ENCODE measurements around the gene EHF. TPM values are rescaled to one million over a fixed set of nuclear protein-coding genes. Genes with fewer than 3 reads are reported as not detected.

EHF gene
- total RNA-seq, 1 experiment from 2014 or later = 118 TPM

DNA sequence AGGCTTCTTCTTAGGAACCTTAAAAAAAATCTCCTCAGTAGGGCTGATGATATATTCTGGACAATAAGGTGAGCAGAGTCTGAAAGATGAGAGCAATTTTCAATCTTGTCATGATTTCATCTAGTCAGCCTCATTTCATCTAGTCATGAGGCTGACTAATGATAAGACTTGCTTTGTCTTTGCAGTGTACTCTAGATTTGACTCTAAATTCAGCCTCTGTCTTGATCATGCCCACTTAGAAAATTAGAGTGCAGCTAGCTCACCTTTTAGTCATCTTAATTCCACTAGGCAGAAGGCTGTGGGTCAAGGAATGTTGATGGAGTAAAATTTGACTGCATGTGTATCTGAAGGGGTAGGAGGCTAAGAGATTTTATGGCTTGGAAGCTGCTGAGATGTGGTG lies 5.5 kb downstream of the EHF start:
- Histone ChIP-seq H3K36me3 (ENCODE audit: low read depth) (peaks cover 71% of the 10 kb centered on the region), H3K9me3 (ENCODE audit: insufficient read depth, low read depth) (no peaks in the 10 kb centered on the region), H3F3A (ENCODE audit: insufficient read depth, low read depth) (peaks cover 62% of the 10 kb centered on the region), H3K9me2 (ENCODE audit: insufficient read depth) (no peaks in the 10 kb centered on the region), H3K27me3 (ENCODE audit: insufficient read depth, low read depth) (no peaks in the 10 kb centered on the region), H2AFZ (no peak overlapping the region), H3K27ac (peak overlapping the region; percentile 96; the same call in 1 of the 2 replicates), H3K4me1 (replicated peaks; ENCODE audit: insufficient read depth) (peaks cover 75% of the 10 kb centered on the region), H3K79me2 (ENCODE audit: low read depth) (peaks cover 100% of the 10 kb centered on the region), H4K20me1 (ENCODE audit: insufficient read depth) (peaks cover 20% of the 10 kb centered on the region), H3K4me2 (peak overlapping the region; percentile 97), H3K4me3 (peak overlapping the region; percentile 89; the same call in 1 of the 2 replicates)
- TF ChIP-seq EZH2 (IDR thresholded peaks at IDR 0.05; ENCODE audit: low read depth) = no peak
- TF ChIP-seq, protein P1, sequence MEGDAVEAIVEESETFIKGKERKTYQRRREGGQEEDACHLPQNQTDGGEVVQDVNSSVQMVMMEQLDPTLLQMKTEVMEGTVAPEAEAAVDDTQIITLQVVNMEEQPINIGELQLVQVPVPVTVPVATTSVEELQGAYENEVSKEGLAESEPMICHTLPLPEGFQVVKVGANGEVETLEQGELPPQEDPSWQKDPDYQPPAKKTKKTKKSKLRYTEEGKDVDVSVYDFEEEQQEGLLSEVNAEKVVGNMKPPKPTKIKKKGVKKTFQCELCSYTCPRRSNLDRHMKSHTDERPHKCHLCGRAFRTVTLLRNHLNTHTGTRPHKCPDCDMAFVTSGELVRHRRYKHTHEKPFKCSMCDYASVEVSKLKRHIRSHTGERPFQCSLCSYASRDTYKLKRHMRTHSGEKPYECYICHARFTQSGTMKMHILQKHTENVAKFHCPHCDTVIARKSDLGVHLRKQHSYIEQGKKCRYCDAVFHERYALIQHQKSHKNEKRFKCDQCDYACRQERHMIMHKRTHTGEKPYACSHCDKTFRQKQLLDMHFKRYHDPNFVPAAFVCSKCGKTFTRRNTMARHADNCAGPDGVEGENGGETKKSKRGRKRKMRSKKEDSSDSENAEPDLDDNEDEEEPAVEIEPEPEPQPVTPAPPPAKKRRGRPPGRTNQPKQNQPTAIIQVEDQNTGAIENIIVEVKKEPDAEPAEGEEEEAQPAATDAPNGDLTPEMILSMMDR (conservative IDR thresholded peaks at IDR 0.05) = no peak
- ChIA-PET POLR2A (ENCODE audit: unreplicated experiment) (interaction anchor here (0.6 kb wide), 1 partner anchor 200 kb away, joined by 4 read pairs; no protein-coding TSS in a partner anchor), CTCF (interaction anchor here (0.6 kb wide), 1 partner anchor 142 kb away, joined by 3 read pairs; no protein-coding TSS in a partner anchor)
- intact Hi-C loops (cut with micrococcal nuclease; ENCODE audit: unreplicated experiment) = no loop called here
- peak in 1 of 2 experiments; percentile 33 for DNase-seq
- BruUV-seq (replicated peaks) = no TSS peak

DNA sequence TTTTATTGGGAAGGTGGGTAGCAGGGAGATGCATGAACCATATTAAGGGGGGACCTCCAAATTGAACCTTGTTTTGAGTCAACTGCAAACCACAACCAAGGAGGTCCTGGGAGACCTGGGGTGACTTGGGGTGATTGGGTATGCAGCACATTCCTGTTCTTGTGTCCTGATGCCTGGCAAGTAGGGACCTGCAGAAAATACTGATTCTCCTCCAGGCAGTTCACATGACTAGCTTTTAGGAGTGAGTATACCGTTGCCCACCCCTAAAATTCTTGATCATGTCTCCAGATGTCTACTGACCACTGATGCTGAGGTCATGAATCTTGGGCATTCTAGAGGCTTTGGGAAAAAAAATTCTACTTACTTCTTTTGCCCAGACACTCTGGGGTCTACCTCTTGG lies 6.3 kb downstream of the EHF start:
- no peak overlapping the region for H2AFZ ChIP-seq
- peaks cover 100% of the 10 kb centered on the region for H3K79me2 ChIP-seq (ENCODE audit: low read depth)
- TF ChIP-seq EZH2 (IDR thresholded peaks at IDR 0.05; ENCODE audit: low read depth) = no peak
- TF ChIP-seq, protein P1 (conservative IDR thresholded peaks at IDR 0.05) = no peak
- H3F3A ChIP-seq (ENCODE audit: insufficient read depth, low read depth) = peaks cover 62% of the 10 kb centered on the region
- H3K27me3 ChIP-seq (ENCODE audit: insufficient read depth, low read depth) = no peaks in the 10 kb centered on the region
- peak in 1 of 2 experiments; percentile 16 for DNase-seq
- peaks cover 65% of the 10 kb centered on the region for H3K36me3 ChIP-seq (ENCODE audit: low read depth)
- no TSS peak for BruUV-seq (replicated peaks)
- no peaks in the 10 kb centered on the region for H3K9me3 ChIP-seq (ENCODE audit: insufficient read depth, low read depth)
- H3K4me2 ChIP-seq = peak overlapping the region; percentile 97
- H4K20me1 ChIP-seq (ENCODE audit: insufficient read depth) = peaks cover 20% of the 10 kb centered on the region
- POLR2A ChIA-PET (ENCODE audit: unreplicated experiment) = no interaction called here
- CTCF ChIA-PET = interaction anchor here (0.6 kb wide), 1 partner anchor 142 kb away, joined by 3 read pairs; no protein-coding TSS in a partner anchor
- H3K9me2 ChIP-seq (ENCODE audit: insufficient read depth) = no peaks in the 10 kb centered on the region
- peaks cover 83% of the 10 kb centered on the region for H3K4me1 ChIP-seq (replicated peaks; ENCODE audit: insufficient read depth)
- H3K4me3 ChIP-seq = peak overlapping the region; percentile 89; the same call in 1 of the 2 replicates
- intact Hi-C loops (cut with micrococcal nuclease; ENCODE audit: unreplicated experiment) = no loop called here
- peak overlapping the region; percentile 6; the same call in 1 of the 2 replicates for H3K27ac ChIP-seq

- TF ChIP-seq EZH2 (IDR thresholded peaks at IDR 0.05; ENCODE audit: low read depth) = no peak
- TF ChIP-seq, protein P1 (conservative IDR thresholded peaks at IDR 0.05) = no peak
- Histone ChIP-seq H3K4me2 (peak overlapping the region; percentile 91), H3K27ac (peak overlapping the region; percentile 91), H3K27me3 (ENCODE audit: insufficient read depth, low read depth) (no peaks in the 10 kb centered on the region), H2AFZ (no peak overlapping the region), H3K9me2 (ENCODE audit: insufficient read depth) (no peaks in the 10 kb centered on the region), H3K4me3 (peak overlapping the region; percentile 30; the same call in 1 of the 2 replicates), H3K4me1 (replicated peaks; ENCODE audit: insufficient read depth) (peaks cover 100% of the 10 kb centered on the region), H3K79me2 (ENCODE audit: low read depth) (peaks cover 100% of the 10 kb centered on the region), H3K9me3 (ENCODE audit: insufficient read depth, low read depth) (no peaks in the 10 kb centered on the region), H4K20me1 (ENCODE audit: insufficient read depth) (peaks cover 16% of the 10 kb centered on the region), H3F3A (ENCODE audit: insufficient read depth, low read depth) (peaks cover 72% of the 10 kb centered on the region), H3K36me3 (ENCODE audit: low read depth) (peaks cover 47% of the 10 kb centered on the region)
- ChIA-PET POLR2A (ENCODE audit: unreplicated experiment) (no interaction called here), CTCF (interaction anchor here (0.6 kb wide), 1 partner anchor 12 kb away, joined by 3 read pairs; no protein-coding TSS in a partner anchor)
- BruUV-seq (replicated peaks) = no TSS peak
- intact Hi-C loops (cut with micrococcal nuclease; ENCODE audit: unreplicated experiment) = no loop called here
- DNase-seq = no peak
Observed at GRCh38 chr11:34629711-34630110, 8.8 kb downstream of the EHF start.

All from PC-9 (cell line).